GM12878 (cell line): ENCODE measurements around the gene HIF3A. TPM values are rescaled to one million over a fixed set of nuclear protein-coding genes. Genes with fewer than 3 reads are reported as not detected.

Source experiments
- ATAC-seq: fragments of 200-7000 bp; cut with Tn5 transposase; 3 replicates; pipeline ENCODE4 v1.9.1; 2020; ENCODE audit warnings: mild to moderate bottlenecking, moderate library complexity
- BruUV-seq: library from RNA; stranded (reverse); fragments of 400-500 nt; replicated peaks from 2 replicates; lab custom pipeline; 2021; lab: Mats Ljungman, UMichigan
- CTCF ChIA-PET: fragments of 300-600 bp; sonication (Branson Sonifier 250); formaldehyde crosslinking; extraction: SDS; loops from one replicate; lab custom pipeline; 2021; ENCODE audit warnings: inconsistent platforms; lab: Yijun Ruan, JAX
- POLR2A ChIA-PET: fragments of 350-600 bp; formaldehyde crosslinking; extraction: SDS; loops from one replicate; lab custom pipeline; 2021; ENCODE audit warnings: inconsistent platforms; lab: Charles Lee
- RAD21 ChIA-PET: fragments of 300-600 bp; sonication (Branson Sonifier 250); formaldehyde crosslinking; loops from one replicate; lab custom pipeline; 2023; ENCODE audit warnings: antibody characterized with exemption; ENCODE audit not compliant: unreplicated experiment; lab: Charles Lee
- SMC1A ChIA-PET: fragments of 300-600 bp; sonication (Branson Sonifier 250); formaldehyde crosslinking; loops from one replicate; lab custom pipeline; 2023; ENCODE audit not compliant: unreplicated experiment, uncharacterized antibody; lab: Charles Lee
- DNase-seq: peaks from one replicate; pipeline ENCODE4 v3.0.0-alpha.2; 2011; ENCODE audit warnings: low read depth, low spot score
- FAIRE-seq: peaks from 3 replicates; lab custom pipeline; 2011; peaks lifted over from hg19 to GRCh38; lab: Jason Lieb, UNC
- H2AFZ ChIP-seq: 2 replicates; pipeline ENCODE4 v1.6.0; 2011; ENCODE audit warnings: low read depth, low read length, control low read depth; ENCODE audit not compliant: control insufficient read depth
- H3K27ac ChIP-seq: 2 replicates; pipeline ENCODE4 v1.5.1; 2011; ENCODE audit warnings: control low read depth; ENCODE audit not compliant: control insufficient read depth, insufficient read depth
- H3K27me3 ChIP-seq, 2 experiments: replicated peaks in 1 of 2; 2 replicates each; pipeline versions ENCODE4 v1.6.0 to v1.6.1; 2011; ENCODE audit warnings: low read length in 1 of 2; ENCODE audit not compliant: control insufficient read depth in 2 of 2, insufficient read depth in 2 of 2
- H3K36me3 ChIP-seq, 2 experiments: 2 replicates each; pipeline ENCODE4 v1.5.1; 2011; ENCODE audit warnings: low read length in 1 of 2; ENCODE audit not compliant: control insufficient read depth in 2 of 2, insufficient read depth in 2 of 2
- H3K4me1 ChIP-seq: 2 replicates; pipeline ENCODE4 v1.6.1; 2011; ENCODE audit warnings: mild to moderate bottlenecking, low read length, moderate library complexity, mixed read lengths; ENCODE audit not compliant: control insufficient read depth, insufficient read depth
- H3K4me2 ChIP-seq: 2 replicates; pipeline ENCODE4 v1.6.0; 2011; ENCODE audit warnings: control low read depth; ENCODE audit not compliant: control insufficient read depth, insufficient read depth
- H3K4me3 ChIP-seq: fragments of 200-600 bp; sonication (generic); 2 replicates; pipeline ENCODE4 v1.5.1; 2016
- H3K79me2 ChIP-seq: 2 replicates; pipeline ENCODE4 v1.6.0; 2011; ENCODE audit warnings: low read length; ENCODE audit not compliant: control insufficient read depth, insufficient read depth
- H3K9ac ChIP-seq: 2 replicates; pipeline ENCODE4 v1.8.0; 2011; ENCODE audit warnings: low read length, control low read depth, mixed read lengths; ENCODE audit not compliant: control insufficient read depth, insufficient read depth
- H3K9me3 ChIP-seq: replicated peaks from 3 replicates; pipeline ENCODE4 v1.5.1; 2011; ENCODE audit warnings: mild to moderate bottlenecking, low read length; ENCODE audit not compliant: control insufficient read depth, insufficient read depth
- H4K20me1 ChIP-seq: 2 replicates; pipeline ENCODE4 v1.6.0; 2011; ENCODE audit not compliant: control insufficient read depth, insufficient read depth
- CHD2 ChIP-seq: IDR thresholded peaks from 2 replicates; pipeline ENCODE4 v1.6.1; 2011; ENCODE audit warnings: low read depth, low read length, improper control_type of control experiment, borderline replicate concordance
- E2F4 ChIP-seq: IDR thresholded peaks from 2 replicates; pipeline ENCODE4 v1.6.1; 2012; ENCODE audit warnings: low read depth, low read length, improper control_type of control experiment
- FOXM1 ChIP-seq: IDR thresholded peaks from 2 replicates; pipeline ENCODE4 v1.6.1; 2012; ENCODE audit warnings: low read depth, mild to moderate bottlenecking, inconsistent platforms, low read length, moderate library complexity
- GABPA ChIP-seq: IDR thresholded peaks from 2 replicates; pipeline ENCODE4 v1.6.1; 2014; ENCODE audit warnings: antibody characterized with exemption, low read depth, mild to moderate bottlenecking, inconsistent platforms
- HCFC1 ChIP-seq: fragments of 150-350 bp; IDR thresholded peaks from 2 replicates; pipeline ENCODE4 v1.6.1; 2014; ENCODE audit warnings: low read length
- IKZF1 ChIP-seq: fragments of 450-650 bp; conservative IDR thresholded peaks from 2 replicates; pipeline ENCODE4 v1.6.1; 2017; ENCODE audit warnings: antibody characterized with exemption, mild to moderate bottlenecking
- MAX ChIP-seq: IDR thresholded peaks from 2 replicates; pipeline ENCODE4 v1.6.1; 2012; ENCODE audit warnings: low read depth, low read length, improper control_type of control experiment
- MXI1 ChIP-seq: fragments of 150-350 bp; IDR thresholded peaks from 2 replicates; pipeline ENCODE4 v1.6.1; 2011; ENCODE audit warnings: low read depth, mild to moderate bottlenecking, inconsistent platforms, low read length, improper control_type of control experiment
- NBN ChIP-seq: fragments of 450-650 bp; IDR thresholded peaks from 2 replicates; pipeline ENCODE4 v1.6.1; 2016
- NR2F1 ChIP-seq: fragments of 450-650 bp; conservative IDR thresholded peaks from 2 replicates; pipeline ENCODE4 v1.6.1; 2017; ENCODE audit warnings: mild to moderate bottlenecking
- RAD51 ChIP-seq: fragments of 450-650 bp; IDR thresholded peaks from 2 replicates; pipeline ENCODE4 v1.6.1; 2016; ENCODE audit warnings: moderate library complexity, mild to moderate bottlenecking, inconsistent platforms
- RBBP5 ChIP-seq: fragments of 200-600 bp; sonication (generic); conservative IDR thresholded peaks from 2 replicates; pipeline ENCODE4 v1.6.1; 2016
- SKIL ChIP-seq: fragments of 450-650 bp; IDR thresholded peaks from 2 replicates; pipeline ENCODE4 v1.6.1; 2017; ENCODE audit warnings: mild to moderate bottlenecking, low read depth, inconsistent platforms; ENCODE audit not compliant: poor library complexity, severe bottlenecking
- SP1 ChIP-seq: IDR thresholded peaks from one replicate; pipeline ENCODE4 v1.6.1; 2011; ENCODE audit warnings: low read depth, low read length
- ZBTB4 ChIP-seq: fragments of 450-650 bp; formaldehyde crosslinking; IDR thresholded peaks from 2 replicates; pipeline ENCODE4 v1.4.0; 2022; ENCODE audit warnings: mild to moderate bottlenecking, moderate library complexity
- whole genome bisulfite sequencing: methylation state at CpG from one replicate; pipeline ENCODE4 v1.1.6; 2016; ENCODE audit warnings: low lambda C conversion rate; ENCODE audit not compliant: insufficient replicate concordance, insufficient coverage; ENCODE audit errors: missing lambda C conversion rate; 5-methylcytosine and 5-hydroxymethylcytosine counted together
- in situ Hi-C: fragments of 300-500 bp; cut with MboI; formaldehyde crosslinking; loops from 9 replicates; pipeline ENCODE4 v1.14.3; 2018; ENCODE audit warnings: mixed read lengths
- intact Hi-C: fragments of 100-400 bp; cut with micrococcal nuclease; formaldehyde crosslinking; loops from one replicate; pipeline ENCODE4 v1.14.2; 2022; ENCODE audit not compliant: unreplicated experiment
- polyA plus RNA-seq, 11 experiments: library from polyadenylated mRNA; depleted of rRNA in 4 of 11; unstranded in 6 of 11; stranded (reverse) in 5 of 11; fragments of >200 nt; fragmentation: Nextera tagmentation in 4 of 11; fragmentation: Illumina TruSeq in 1 of 11; extraction: Ambion mirVana in 4 of 11; extraction: Trizol in 1 of 11; gene quantifications; 1 replicate in 1 of 11; 2 replicates in 10 of 11; pipeline versions ENCODE4 v1.2.1 to v1.2.3, GENCODE V29; 2011 to 2016; ENCODE audit warnings: inconsistent platforms in 2 of 11, missing spikeins in 2 of 11, low read depth in 1 of 11
- total RNA-seq, 4 experiments: library from RNA; depleted of rRNA in 3 of 4; stranded (reverse); fragments of >200 nt in 3 of 4; fragmentation: Illumina TruSeq in 1 of 4; extraction: Trizol in 1 of 4; gene quantifications; 2 replicates each; pipeline versions ENCODE4 v1.2.1 to v1.2.3, GENCODE V29; 2013 to 2021

HIF3A gene
- total and polyA plus RNA-seq, 10 of the 15 experiments (the other 5 are each of a cell fraction or from before 2014, with no cell fraction given) = 0.03 to 0.20 (median 0.06) TPM; not detected in 5

GRCh38 chr19:46388311-46389095, 91.7 kb downstream of the HIF3A start (continued):
- TF ChIP-seq E2F4 (no peak), ZBTB4 (CRISPR knock-in tag) (no peak)

GRCh38 chr19:46390121-46390858, 93.4 kb downstream of the HIF3A start:
- H3K4me2 ChIP-seq = no peak overlapping the region
- no peaks in the 10 kb centered on the region for H3K9me3 ChIP-seq
- no TSS peak for BruUV-seq
- intact Hi-C loops = loop anchor here (10.0 kb wide), 1 partner anchor 105 kb away; no protein-coding TSS in a partner anchor
- CTCF ChIA-PET = interaction anchor here (1.2 kb wide), 1 partner anchor 9 kb away, joined by 3 read pairs; no protein-coding TSS in a partner anchor
- peaks cover 30 to 42% of the 10 kb centered on the region in 2 experiments for H3K36me3 ChIP-seq
- H3K27me3 ChIP-seq = no peaks in the 10 kb centered on the region
- no peaks in the 10 kb centered on the region for H3K79me2 ChIP-seq
- ATAC-seq = no peak
- no peak overlapping the region for H3K27ac ChIP-seq
- no peaks in the 10 kb centered on the region for H4K20me1 ChIP-seq
- RAD21 ChIA-PET = no interaction called here
- 92% methylated on average over 16 of the region's 16 CpGs for WGBS
- FAIRE-seq = no peak
- POLR2A ChIA-PET = interaction anchor here (0.6 kb wide), 1 partner anchor 43 kb away, joined by 3 read pairs; no protein-coding TSS in a partner anchor
- H2AFZ ChIP-seq = no peak overlapping the region
- H3K4me3 ChIP-seq = no peak overlapping the region
- H3K9ac ChIP-seq = no peak overlapping the region
- no peak for DNase-seq
- in situ Hi-C loops = no loop called here
- H3K4me1 ChIP-seq = no peaks in the 10 kb centered on the region
- SMC1A ChIA-PET = no interaction called here
- TF ChIP-seq NBN (no peak), NR2F1 (no peak), SP1 (no peak), MAX (no peak), GABPA (no peak), RAD51 (no peak), HCFC1 (no peak), SKIL (no peak), RBBP5 (no peak), MXI1 (no peak), FOXM1 (no peak), IKZF1 (no peak), CHD2 (no peak)
